ENCODE results near the gene SCFD2.

The SCFD2 gene

DNA sequence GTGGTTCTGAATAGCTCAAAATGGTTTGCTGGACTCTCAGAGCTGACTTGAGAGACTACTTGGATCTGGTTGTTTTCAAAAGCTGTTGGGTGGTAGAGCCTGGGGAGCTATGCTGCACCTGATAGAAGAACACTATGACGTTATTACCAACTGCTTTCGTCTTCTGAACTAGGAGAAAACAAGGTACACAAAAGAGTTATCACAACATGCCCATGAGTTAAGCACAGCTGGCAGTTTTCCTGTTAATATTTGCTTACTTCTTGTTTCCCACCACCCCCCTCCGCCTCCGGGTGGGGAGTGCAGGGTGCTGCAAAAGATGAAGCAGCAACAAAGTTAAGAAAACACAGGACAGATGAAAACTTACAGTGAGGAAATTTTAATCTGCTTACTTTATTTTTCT lies 434.6 kb downstream of the SCFD2 start:
- no peak for DNase-seq (ENCODE audit: low read depth in 2 of 2)

DNA sequence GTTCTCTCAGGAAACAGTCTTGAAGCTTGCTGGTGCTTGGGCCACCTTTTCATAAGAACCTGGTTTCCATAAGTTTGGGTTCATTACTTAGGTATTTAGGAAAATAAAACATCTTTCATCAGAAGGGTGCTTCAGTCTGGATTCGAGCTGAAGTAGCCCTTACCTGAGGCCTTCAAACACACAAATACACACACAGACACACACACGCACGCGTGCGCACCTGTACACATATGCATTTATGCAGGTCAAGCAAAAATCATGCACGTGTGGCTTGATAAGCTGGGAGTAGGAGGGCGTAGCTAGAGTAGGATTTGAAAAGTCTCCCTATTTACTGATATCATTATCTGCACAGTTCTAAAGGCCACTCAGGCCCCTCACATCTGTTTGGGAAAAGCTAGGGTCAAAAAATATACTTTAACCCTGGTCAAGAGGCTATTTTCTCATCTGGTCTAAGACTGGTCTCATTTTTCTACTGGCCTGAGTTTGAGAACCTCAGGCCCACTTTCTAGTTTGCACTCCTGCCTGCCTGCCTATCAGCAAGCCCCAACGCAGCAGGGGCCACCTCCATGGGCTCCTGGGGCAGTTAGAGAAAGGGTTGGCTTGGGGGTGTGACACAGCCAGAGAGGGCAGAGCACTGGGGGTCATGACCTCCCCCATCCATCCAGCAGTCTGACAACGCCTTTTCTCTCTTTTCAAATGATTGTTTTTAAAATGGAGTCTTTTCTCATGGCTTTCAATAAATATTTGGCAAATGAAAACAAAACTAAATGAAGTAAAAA lies 439.5 kb downstream of the SCFD2 start:
- no peak for DNase-seq (ENCODE audit: low read depth in 2 of 2)

DNA sequence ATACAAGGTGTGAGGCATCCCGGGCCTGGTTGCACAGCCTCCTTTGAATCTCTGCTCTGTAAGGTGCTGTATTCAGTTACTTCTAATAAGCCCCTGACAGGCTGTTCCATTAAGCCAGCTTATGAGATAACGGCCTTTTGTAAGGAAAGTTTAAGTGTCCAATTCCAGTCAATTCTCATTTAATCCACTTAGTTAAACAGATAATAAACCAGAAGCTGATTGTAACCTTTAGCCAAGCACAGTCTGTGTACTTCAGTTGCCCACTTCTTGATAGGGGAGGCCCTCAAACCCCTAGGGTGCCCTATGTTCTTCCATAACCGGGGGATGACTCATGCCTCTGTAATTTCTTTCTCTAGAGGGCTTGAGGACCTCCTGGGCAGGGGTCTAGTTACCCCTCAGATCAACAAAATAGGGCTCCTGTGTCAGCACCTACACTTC lies 440.3 kb downstream of the SCFD2 start:
- no peak for DNase-seq (ENCODE audit: low read depth in 2 of 2)

DNA sequence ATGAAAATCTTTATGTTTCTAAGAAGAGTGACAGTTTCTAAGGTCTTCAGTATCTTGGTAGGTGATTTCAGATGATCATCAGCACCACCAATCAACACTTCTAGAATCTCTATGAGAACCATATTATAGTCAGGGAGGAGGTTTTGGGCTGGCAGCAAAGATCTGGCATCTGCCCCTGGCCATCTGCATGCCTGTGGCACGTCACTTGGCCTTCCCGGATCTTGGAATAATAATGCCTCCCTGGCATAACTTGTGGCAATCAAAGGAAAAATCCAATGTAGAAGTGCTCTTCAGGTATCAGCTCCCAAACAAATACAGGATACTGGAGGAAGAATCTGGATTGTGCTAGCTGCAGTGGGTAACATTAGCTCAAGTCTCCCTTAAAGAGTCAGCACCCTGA lies 446.4 kb downstream of the SCFD2 start:
- DNase-seq (ENCODE audit: low read depth in 2 of 2): no peak

DNA sequence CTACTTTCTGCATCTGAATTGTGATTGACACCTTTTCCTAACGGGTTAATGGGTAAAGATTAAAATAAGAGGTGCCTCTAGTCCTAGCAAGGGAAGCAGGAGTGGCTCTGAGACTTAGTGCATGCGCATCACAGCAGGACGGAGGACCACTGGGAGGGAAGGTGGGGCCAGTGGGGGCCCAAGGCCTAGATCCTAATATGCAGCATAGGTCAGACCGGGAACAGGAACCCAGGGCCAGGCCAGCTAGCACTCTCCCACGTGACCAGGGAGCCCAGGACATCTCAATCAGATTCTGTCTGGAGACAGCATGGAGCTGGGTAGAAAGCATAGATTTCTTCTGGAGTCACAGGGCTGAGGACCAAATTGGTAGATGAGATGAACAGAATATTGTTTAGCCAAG lies 448.0 kb downstream of the SCFD2 start:
- no peak for DNase-seq (ENCODE audit: low read depth in 2 of 2)

DNA sequence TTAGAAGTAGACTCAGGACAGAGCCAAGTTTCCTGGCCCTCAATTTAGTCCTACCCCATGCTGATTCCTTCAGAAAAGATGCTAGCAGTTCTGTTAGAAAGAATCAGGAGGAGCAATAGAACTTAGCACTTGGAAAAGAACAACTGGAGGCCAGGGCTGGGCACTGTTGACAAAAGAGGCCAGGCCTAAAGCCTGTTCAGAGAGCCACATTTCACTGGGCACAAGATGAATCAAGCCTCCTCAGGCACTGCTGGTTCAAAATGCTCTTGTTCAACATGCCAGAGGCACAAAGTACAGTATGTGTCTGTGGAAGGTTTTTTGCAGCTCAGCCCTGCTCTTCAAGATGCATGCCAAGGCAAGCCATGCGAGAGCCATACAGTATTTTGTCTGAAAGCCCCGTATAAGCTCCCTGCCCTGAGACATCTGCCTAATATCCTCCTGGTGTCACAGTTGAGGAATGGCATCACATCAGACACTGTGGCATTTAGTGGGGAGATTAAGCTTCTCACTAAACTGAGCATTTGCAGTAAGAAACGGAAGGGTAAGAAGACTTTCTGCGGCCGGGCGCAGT lies 450.0 kb downstream of the SCFD2 start:
- DNase-seq (ENCODE audit: low read depth in 2 of 2): no peak

DNA sequence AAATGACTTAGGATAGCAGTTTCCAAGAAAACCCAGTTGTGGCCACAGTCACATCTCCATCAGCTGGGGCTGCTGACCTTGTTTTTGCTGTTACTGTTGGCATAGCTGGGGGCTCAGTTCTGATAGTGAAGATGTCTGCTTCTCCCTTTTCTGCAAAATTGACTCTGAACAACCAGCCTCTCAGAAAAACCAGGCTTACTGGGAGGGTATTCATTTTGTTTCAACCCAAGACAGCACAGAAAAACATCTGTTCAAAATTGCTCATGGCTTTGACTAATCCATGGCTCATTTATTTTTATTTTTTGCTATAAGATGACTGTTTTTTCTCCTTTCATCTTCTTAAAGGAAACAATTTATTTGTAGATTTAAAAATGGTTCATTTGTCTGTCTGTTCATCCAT lies 450.7 kb downstream of the SCFD2 start:
- no peak for DNase-seq (ENCODE audit: low read depth in 2 of 2)

DNA sequence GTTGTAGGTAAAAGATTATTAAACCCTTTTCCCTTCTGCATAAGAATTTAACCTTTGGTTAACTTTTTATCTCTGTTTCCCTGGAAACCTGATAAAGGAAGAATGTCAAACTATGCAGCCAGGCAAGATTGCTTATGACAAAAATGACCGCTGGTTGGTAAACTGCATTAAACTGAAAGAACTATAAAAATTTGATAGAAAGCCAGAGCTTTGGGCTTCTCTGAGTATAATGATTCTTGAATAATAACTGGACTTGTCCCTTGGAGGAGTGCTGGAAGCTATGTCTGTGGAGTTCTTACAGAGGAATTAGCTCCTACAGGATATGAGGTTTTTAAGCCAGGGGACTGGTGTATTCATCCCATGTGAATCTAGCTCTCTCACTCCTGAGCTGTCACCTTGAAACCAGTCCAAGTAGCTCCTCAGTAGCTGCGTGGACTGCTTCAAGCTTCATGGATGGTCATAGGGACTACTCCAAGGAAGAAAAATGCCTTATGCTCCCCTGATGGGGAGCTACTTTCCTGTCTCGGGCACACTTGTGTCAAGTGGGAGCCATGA lies 451.7 kb downstream of the SCFD2 start:
- no peak for DNase-seq (ENCODE audit: low read depth in 2 of 2)

DNA sequence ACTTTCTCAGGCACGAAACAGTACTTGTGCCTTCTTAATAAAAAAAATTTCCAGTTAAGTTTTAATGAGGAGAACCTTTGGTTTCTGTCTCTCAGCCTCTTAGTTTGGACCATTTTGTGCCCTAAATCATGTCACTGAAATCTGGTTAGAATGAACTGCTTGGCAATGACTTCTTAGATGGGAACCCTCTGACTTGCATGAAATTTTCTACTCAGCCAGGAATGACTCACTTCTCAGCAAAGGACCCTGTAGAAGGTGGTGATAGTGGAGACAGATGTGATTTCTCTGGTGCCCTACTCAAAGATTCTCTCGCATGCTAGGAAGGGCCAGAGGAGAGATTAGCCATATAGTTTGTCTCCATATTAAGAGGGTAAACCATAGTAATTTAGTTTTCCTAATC lies 453.3 kb downstream of the SCFD2 start:
- DNase-seq (ENCODE audit: low read depth in 2 of 2): no peak

DNA sequence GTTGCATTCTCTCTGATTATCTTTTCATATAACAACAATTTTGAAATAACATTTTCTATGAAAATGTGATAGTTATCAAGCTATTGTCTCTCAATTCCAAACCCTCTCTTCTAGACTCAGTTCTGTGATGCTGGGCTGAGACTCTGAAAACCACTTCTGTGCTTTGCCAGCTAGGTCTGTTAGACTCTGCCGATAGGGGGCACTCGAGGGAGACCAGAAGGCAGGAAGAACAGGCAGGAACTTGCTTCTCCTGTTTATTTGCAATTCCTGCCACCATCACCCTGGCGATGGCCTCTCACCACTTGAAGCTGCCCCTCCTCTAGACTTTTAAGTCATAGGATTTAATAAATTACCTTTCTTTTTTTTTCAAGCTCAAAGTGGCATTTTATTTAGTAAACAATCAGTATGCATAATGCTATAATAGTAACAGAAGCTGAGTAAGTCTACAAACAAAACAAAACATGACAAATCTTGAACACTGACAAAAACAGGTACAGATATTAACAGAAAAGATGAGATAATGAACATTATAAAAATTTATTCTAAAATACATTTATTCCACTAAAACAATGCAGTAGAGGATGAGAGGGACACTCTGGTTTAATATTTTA lies 454.1 kb downstream of the SCFD2 start:
- DNase-seq (ENCODE audit: low read depth in 2 of 2): peak; percentile 15 to 43

DNA sequence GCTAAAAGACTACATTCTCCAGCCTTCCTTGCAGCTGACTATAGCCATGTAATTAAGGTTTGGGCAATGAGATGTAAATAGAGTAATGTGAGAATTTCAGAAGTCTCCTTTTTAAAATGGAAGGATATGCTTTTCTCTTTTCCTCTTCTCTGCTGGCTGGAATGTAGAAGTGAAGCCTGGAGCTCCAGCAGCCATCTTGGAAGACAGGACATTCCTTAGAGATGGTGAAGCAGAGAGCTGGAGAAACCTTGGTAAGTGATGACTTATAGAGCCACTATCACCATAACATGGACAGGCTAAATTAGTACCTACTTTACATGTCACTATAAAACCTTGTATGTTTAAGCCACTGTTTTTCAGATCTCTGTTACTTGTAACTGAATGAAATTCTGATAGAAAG lies 455.7 kb downstream of the SCFD2 start:
- DNase-seq (ENCODE audit: low read depth in 2 of 2): no peak

DNA sequence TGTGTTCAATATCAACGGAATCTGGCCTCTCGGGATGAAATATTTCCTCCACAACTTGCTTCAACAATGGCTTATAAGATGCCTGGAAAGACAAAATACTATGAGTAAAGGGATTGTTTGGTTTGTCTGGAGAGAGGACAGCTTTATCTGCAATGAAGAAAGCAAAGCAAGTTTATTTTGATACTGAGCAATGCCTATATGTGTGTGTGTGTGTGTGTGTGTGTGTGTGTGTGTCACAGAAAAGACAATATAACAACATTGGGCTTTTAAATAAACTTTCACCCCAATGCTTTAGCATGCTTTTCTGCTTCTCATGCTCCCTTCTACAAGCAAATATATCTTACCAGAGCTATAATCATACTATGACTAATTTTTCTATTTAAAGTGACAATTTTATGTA lies 458.4 kb downstream of the SCFD2 start:
- DNase-seq (ENCODE audit: low read depth in 2 of 2): no peak

DNA sequence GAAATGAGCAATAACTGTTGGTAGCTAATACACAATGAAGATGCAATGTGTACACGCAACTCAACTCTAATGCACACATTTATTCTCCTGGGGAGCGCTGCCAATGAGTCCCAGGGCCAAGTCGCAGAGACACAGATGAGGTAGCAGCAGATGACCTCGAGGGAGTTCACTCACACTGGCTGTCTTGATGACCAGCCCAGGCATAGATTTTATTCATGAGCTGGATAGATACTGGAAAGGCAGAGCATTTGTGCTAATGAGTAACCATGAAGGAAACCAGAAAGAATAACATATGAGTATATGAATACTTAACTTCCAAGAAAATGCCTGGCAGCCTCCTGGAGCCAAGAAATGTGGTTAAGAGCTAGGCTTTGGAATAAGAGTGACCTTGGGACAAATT lies 461.4 kb downstream of the SCFD2 start:
- DNase-seq (ENCODE audit: low read depth in 2 of 2): no peak

DNA sequence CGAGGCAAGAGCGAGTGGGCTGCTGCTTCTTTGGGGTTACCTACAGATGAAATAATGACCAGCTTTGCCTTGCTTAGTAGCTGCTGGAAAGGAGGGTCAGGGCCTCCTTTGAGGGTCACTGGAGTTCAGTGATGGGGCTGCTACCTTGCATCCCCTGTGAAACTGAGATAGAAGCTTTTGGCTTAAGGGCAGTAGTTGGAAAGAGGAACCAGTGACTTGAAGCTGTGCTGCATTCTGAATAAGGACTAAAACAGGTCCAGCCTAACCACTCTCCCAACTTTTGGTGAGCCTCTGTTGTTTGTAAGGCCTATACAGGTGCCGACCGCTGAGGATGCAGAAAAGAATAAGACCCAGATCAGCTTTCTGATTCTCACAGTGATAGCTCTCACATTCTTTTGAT lies 462.6 kb downstream of the SCFD2 start:
- DNase-seq (ENCODE audit: low read depth in 2 of 2): no peak

DNA sequence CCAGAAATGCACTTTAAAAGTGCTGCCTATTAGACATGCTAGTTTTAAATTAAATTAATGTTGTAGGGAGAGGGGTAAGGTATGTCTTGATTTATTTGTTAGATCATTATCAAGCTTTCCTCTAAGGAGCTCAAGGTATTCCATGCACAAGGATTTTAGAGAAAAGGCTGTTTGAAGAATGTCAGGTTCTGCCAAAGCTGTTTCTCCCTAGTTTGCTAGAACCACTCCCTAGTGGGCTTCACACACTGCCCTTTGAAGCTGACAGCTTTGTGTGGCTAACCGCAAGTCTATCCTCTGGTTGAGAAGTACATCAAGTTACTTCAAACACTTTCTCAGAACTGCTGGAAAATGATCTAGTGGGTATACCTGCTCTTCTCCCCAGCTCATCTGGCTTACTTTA lies 471.4 kb downstream of the SCFD2 start:
- no peak for DNase-seq (ENCODE audit: low read depth in 2 of 2)

DNA sequence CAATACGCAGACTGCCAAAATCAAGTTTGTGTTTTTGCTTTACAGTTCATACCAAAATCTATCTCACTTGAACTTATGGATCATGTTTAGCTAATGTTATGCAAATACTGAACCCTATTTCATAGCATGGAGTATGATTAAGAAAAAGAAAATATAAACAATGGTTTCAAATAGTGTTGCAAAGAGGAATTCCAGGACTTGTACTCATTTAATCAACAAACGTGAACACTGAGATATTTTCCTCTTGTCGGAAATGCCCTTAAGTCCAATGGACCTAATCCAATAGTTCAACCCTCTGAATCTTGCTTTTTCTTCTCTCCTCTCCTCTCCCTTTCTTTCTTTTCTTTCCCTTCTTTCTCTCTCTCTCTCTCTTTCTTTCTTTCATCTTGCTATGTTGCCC lies 473.0 kb downstream of the SCFD2 start:
- no peak for DNase-seq (ENCODE audit: low read depth in 2 of 2)

DNA sequence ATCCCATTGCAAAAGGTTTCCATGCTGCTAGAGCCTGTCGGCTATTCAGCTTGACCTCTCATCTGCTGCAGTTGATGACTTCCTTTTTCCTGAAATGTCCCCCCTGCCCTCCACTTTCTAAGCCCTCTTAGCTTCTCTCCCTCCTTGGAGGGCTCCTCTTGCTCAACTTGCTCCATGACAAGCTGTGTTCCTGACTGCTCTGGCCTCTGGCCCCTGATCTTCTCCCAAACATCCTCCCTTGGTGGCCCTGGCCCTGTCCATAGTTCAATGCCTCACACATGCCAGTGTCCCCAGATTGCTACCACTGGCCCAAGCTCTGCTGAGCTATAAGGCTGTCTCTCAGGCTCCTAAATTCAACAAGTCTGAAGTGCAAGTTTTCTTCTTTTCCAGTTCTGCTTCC lies 474.1 kb downstream of the SCFD2 start:
- DNase-seq (ENCODE audit: low read depth in 2 of 2): no peak

DNA sequence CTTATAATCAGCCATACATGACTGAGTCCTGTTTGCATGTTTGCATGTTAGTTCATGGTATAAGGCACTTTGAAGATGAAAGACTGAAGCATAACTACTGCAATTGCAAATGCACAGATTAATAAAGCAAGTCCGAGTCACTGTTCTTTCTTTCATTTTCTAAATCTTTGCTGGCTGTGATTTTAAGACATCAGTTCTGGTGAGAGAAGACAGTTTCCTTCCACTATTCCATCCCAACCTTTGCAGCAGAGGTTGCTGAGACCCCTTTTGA lies 475.4 kb downstream of the SCFD2 start:
- no peak for DNase-seq (ENCODE audit: low read depth in 2 of 2)

DNA sequence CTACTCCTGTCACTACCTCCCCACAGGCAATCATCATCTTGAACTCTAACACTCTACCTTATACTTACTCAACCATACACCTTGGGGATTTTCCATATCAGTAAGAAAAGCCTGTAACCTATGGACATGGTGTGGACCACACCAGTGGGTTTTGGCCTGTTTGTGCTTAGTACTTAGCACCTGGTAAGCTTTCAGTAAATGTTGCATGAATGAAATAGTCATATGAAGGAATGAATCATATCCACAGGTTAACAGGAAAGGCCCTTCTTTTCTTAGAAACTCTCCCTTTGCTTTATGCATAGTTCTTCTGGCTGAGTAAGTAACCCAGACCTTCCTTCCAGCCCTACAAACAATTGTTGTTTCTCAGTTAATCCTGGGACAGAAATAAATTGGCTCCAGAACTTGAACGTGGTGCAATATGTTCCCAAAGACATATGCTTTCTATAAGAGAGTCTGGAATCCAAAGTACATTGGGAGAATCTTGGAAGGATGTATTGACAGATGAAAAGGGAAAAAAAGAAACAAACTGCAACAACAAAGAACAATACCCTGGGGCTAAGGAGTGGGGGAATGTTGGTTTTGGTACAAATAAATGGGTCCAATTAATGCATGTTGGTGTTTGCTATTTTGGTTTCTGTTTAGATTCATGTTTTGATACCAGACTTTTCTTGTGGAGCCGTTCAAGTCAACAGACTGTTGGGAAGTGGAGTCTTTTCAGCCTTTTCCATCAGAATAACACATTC lies 475.9 kb downstream of the SCFD2 start:
- no peak for DNase-seq (ENCODE audit: low read depth in 2 of 2)

DNA sequence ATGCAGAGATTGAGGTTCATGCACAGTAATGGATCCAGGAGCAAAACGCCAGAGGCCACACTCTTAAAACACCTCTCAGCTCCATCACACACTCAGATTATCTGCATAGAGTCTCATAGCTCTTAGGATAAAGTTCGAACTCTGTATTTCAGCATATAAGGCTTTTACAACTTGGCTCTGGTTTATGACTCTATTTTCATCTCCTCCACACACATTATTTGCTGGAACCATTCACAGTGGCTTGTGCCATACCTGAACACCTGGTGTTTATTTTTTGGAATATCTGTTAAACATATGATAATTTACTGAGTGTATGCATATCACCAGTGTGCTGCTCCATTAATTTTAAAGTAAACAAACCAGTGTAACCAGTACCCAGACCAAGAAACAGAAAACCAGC lies 476.5 kb downstream of the SCFD2 start:
- no peak for DNase-seq (ENCODE audit: low read depth in 2 of 2)

DNA sequence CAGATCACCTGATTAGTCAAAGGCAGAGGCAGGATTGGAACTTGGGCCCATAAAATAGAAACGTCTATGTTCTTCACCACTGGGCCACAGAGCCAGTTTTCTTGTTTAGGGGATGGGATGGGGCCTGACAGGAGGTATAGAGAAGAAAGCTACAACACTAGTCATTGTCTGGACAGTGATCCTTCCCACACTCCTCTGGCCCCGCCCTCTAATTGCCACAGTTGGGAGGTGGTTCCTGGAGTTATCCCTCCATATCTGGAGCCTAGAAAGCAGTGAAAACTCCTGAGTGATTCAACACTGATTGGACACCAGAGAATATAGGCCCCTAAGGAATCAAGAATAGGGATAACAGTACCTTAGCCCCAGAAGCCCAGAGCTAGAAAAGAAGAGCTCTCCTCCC lies 480.9 kb downstream of the SCFD2 start:
- DNase-seq (ENCODE audit: low read depth in 2 of 2): no peak

All from stimulated activated CD8-positive, alpha-beta memory T cell treated with anti-CD3 and anti-CD28 coated beads, Interleukin-7, amount 100 ng/mL, for 1 hour (primary cell).